Uterus (tissue), 4 donors: Measurements from ENCODE around the gene UBXN2A. TPM values are rescaled to one million over a fixed set of nuclear protein-coding genes. Genes with fewer than 3 reads are reported as not detected.

Experiments used
- DNase-seq, 2 donors: peaks; one replicate each; pipeline ENCODE4 v3.0.0-alpha.2; 2019 to 2020
- H3K27ac ChIP-seq, 2 donors: fragments of 200-600 bp; sonication (generic); 1 replicate in 1 of 2; 2 replicates in 1 of 2; pipeline ENCODE4 v1.5.1; 2016 to 2018
- H3K27me3 ChIP-seq, 2 donors: fragments of 200-600 bp; sonication (generic); one replicate each; pipeline ENCODE4 v1.5.1; 2018 to 2019; ENCODE audit warnings: control low read depth in 1 of 2
- H3K36me3 ChIP-seq, 2 donors: fragments of 200-600 bp; sonication (generic); one replicate each; pipeline ENCODE4 v1.5.1; 2019; ENCODE audit warnings: control low read depth in 1 of 2
- H3K4me1 ChIP-seq, 2 donors: fragments of 200-600 bp; sonication (generic); one replicate each; pipeline ENCODE4 v1.5.1; 2018 to 2019; ENCODE audit warnings: control low read depth in 1 of 2
- H3K4me3 ChIP-seq, 2 donors: fragments of 200-600 bp; sonication (generic); 1 replicate in 1 of 2; 2 replicates in 1 of 2; pipeline ENCODE4 v1.5.1; 2018 to 2019; ENCODE audit warnings: mild to moderate bottlenecking in 1 of 2
- H3K9me3 ChIP-seq, 2 donors: fragments of 200-600 bp; sonication (generic); one replicate each; pipeline ENCODE4 v1.5.1; 2019; ENCODE audit warnings: control low read depth in 1 of 2
- CTCF ChIP-seq, 4 experiments: fragments of 200-600 bp in 2 of 4; fragments of 450-650 bp in 2 of 4; sonication (generic) in 2 of 4; IDR thresholded peaks; one replicate each; pipeline ENCODE4 v1.5.1; 2016 to 2019; ENCODE audit warnings: antibody characterized with exemption in 4 of 4, mild to moderate bottlenecking in 2 of 4, moderate library complexity in 1 of 4
- POLR2A ChIP-seq, 2 donors: fragments of 450-650 bp; IDR thresholded peaks; one replicate each; pipeline ENCODE4 v1.6.1; 2016; ENCODE audit warnings: antibody characterized with exemption in 2 of 2, mild to moderate bottlenecking in 1 of 2, moderate library complexity in 1 of 2
- intact Hi-C: fragments of 100-400 bp; cut with DNase I; formaldehyde crosslinking; loops from one replicate; pipeline ENCODE4 v1.15.1; 2023; ENCODE audit warnings: low total_unique reads
- total RNA-seq, 4 donors: library from RNA; depleted of rRNA in 3 of 4; stranded (reverse); fragments of >200 nt in 3 of 4; gene quantifications; one replicate each; pipeline versions ENCODE4 v1.1.0 to v1.2.4, GENCODE V29; 2014 to 2023
- donor health status: DM: yes; HTN: yes; CAD: no.

Gene UBXN2A
- total RNA-seq, 4 donors from 2014 or later: 16.8 to 36.4 (median 24.2) TPM

- intact Hi-C loops: no loop called here
- Histone ChIP-seq H3K36me3 (no peaks in the 10 kb centered on the region), H3K4me3 (no peak overlapping the region), H3K27ac (no peak overlapping the region), H3K9me3 (no peaks in the 10 kb centered on the region), H3K4me1 (peaks cover 3 to 5% of the 10 kb centered on the region in 2 donors), H3K27me3 (no peaks in the 10 kb centered on the region)
- no peak for TF ChIP-seq CTCF (IDR thresholded peaks at IDR 0.05)
- TF ChIP-seq POLR2A (IDR thresholded peaks at IDR 0.05): no peak
- DNase-seq: no peak
Observed at GRCh38 chr2:23903034-23903433, 37.2 kb upstream of the UBXN2A start.

GRCh38 chr2:23904215-23904614 lies 36.0 kb upstream of the UBXN2A start:
- H3K36me3 ChIP-seq: no peaks in the 10 kb centered on the region
- no peak for DNase-seq
- intact Hi-C loops: no loop called here
- H3K4me1 ChIP-seq: peaks cover 3 to 5% of the 10 kb centered on the region in 2 donors
- no peaks in the 10 kb centered on the region for H3K9me3 ChIP-seq
- H3K27me3 ChIP-seq: no peaks in the 10 kb centered on the region
- TF ChIP-seq POLR2A (IDR thresholded peaks at IDR 0.05) (no peak), CTCF (IDR thresholded peaks at IDR 0.05) (no peak)
- H3K27ac ChIP-seq: no peak overlapping the region
- no peak overlapping the region for H3K4me3 ChIP-seq

- DNase-seq: no peak
- no peak overlapping the region for H3K4me3 ChIP-seq
- H3K4me1 ChIP-seq: peaks cover 3 to 5% of the 10 kb centered on the region in 2 donors
- no peak overlapping the region for H3K27ac ChIP-seq
- H3K9me3 ChIP-seq: no peaks in the 10 kb centered on the region
- intact Hi-C loops: no loop called here
- no peaks in the 10 kb centered on the region for H3K36me3 ChIP-seq
- H3K27me3 ChIP-seq: no peaks in the 10 kb centered on the region
- TF ChIP-seq POLR2A (IDR thresholded peaks at IDR 0.05) (no peak), CTCF (IDR thresholded peaks at IDR 0.05) (no peak)
Observed at GRCh38 chr2:23904692-23905091, 35.6 kb upstream of the UBXN2A start.

- no peaks in the 10 kb centered on the region for H3K27me3 ChIP-seq
- no peak for DNase-seq
- no peaks in the 10 kb centered on the region for H3K9me3 ChIP-seq
- TF ChIP-seq POLR2A (IDR thresholded peaks at IDR 0.05): no peak
- no peak for TF ChIP-seq CTCF (IDR thresholded peaks at IDR 0.05)
- H3K4me1 ChIP-seq: peaks cover 3 to 5% of the 10 kb centered on the region in 2 donors
- H3K36me3 ChIP-seq: no peaks in the 10 kb centered on the region
- intact Hi-C loops: no loop called here
- H3K4me3 ChIP-seq: no peak overlapping the region
- no peak overlapping the region for H3K27ac ChIP-seq
Observed at GRCh38 chr2:23905155-23905554, 35.1 kb upstream of the UBXN2A start.

- no peak overlapping the region for H3K27ac ChIP-seq
- no peaks in the 10 kb centered on the region for H3K27me3 ChIP-seq
- TF ChIP-seq CTCF (IDR thresholded peaks at IDR 0.05) (no peak), POLR2A (IDR thresholded peaks at IDR 0.05) (no peak)
- H3K9me3 ChIP-seq: no peaks in the 10 kb centered on the region
- DNase-seq: no peak
- intact Hi-C loops: no loop called here
- no peak overlapping the region for H3K4me3 ChIP-seq
- H3K36me3 ChIP-seq: no peaks in the 10 kb centered on the region
- H3K4me1 ChIP-seq: no peaks in the 10 kb centered on the region
Observed at GRCh38 chr2:23912054-23912453, 28.2 kb upstream of the UBXN2A start.
